Mucosa of stomach (tissue), 1 donor: Measurements from ENCODE around the gene TSNAX.

ENCODE experiments used
- H3K27me3 ChIP-seq: one replicate; pipeline ENCODE4 v1.7.0; 2013; ENCODE audit warnings: mild to moderate bottlenecking, low read length; ENCODE audit not compliant: control insufficient read depth, insufficient read depth
- H3K36me3 ChIP-seq: one replicate; pipeline ENCODE4 v1.7.0; 2013; ENCODE audit warnings: low read length; ENCODE audit not compliant: control insufficient read depth, insufficient read depth
- H3K4me1 ChIP-seq: one replicate; pipeline ENCODE4 v1.7.0; 2013; ENCODE audit warnings: mild to moderate bottlenecking, low read length; ENCODE audit not compliant: control insufficient read depth, insufficient read depth
- H3K4me3 ChIP-seq: one replicate; pipeline ENCODE4 v1.7.0; 2013; ENCODE audit warnings: low read length
- H3K9ac ChIP-seq: one replicate; pipeline ENCODE4 v1.7.0; 2013; ENCODE audit warnings: mild to moderate bottlenecking, low read length, moderate library complexity
- H3K9me3 ChIP-seq: one replicate; pipeline ENCODE4 v1.7.0; 2013; ENCODE audit warnings: mild to moderate bottlenecking, low read length, moderate library complexity; ENCODE audit not compliant: control insufficient read depth
- donor health status: Pancreatic carcinoma.

TSNAX gene

GRCh38 chr1:231528172-231529029 is at the start of gene TSNAX:
Gene TSNAX (plus strand): TSS chr1:231528669. CDS start chr1:231528811, 142 bp downstream.
- no peaks in the 10 kb centered on the region for H3K36me3 ChIP-seq
- peaks cover 9% of the 10 kb centered on the region for H3K4me1 ChIP-seq
- H3K9ac ChIP-seq = peak within 1 kb of the TSS; percentile 81
- no peaks in the 10 kb centered on the region for H3K9me3 ChIP-seq
- H3K27me3 ChIP-seq = no peaks in the 10 kb centered on the region
- peak within 1 kb of the TSS; percentile 89 for H3K4me3 ChIP-seq

GRCh38 chr1:231478811-231479210 is 49.7 kb upstream of the TSNAX start:
- no peaks in the 10 kb centered on the region for H3K9me3 ChIP-seq
- no peaks in the 10 kb centered on the region for H3K27me3 ChIP-seq
- H3K4me1 ChIP-seq = no peaks in the 10 kb centered on the region
- no peak overlapping the region for H3K4me3 ChIP-seq
- no peak overlapping the region for H3K9ac ChIP-seq
- no peaks in the 10 kb centered on the region for H3K36me3 ChIP-seq

GRCh38 chr1:231480008-231480407 is 48.5 kb upstream of the TSNAX start:
- no peaks in the 10 kb centered on the region for H3K4me1 ChIP-seq
- no peaks in the 10 kb centered on the region for H3K27me3 ChIP-seq
- H3K9ac ChIP-seq = no peak overlapping the region
- no peaks in the 10 kb centered on the region for H3K9me3 ChIP-seq
- no peaks in the 10 kb centered on the region for H3K36me3 ChIP-seq
- H3K4me3 ChIP-seq = no peak overlapping the region

GRCh38 chr1:231481289-231481688 is 47.2 kb upstream of the TSNAX start:
- Histone ChIP-seq H3K27me3 (no peaks in the 10 kb centered on the region), H3K9me3 (no peaks in the 10 kb centered on the region), H3K9ac (no peak overlapping the region), H3K36me3 (no peaks in the 10 kb centered on the region), H3K4me3 (no peak overlapping the region), H3K4me1 (no peaks in the 10 kb centered on the region)

GRCh38 chr1:231485029-231485784 is 43.3 kb upstream of the TSNAX start:
- Histone ChIP-seq H3K9me3 (no peaks in the 10 kb centered on the region), H3K36me3 (no peaks in the 10 kb centered on the region), H3K27me3 (no peaks in the 10 kb centered on the region), H3K4me3 (no peak overlapping the region), H3K4me1 (no peaks in the 10 kb centered on the region), H3K9ac (no peak overlapping the region)

- Histone ChIP-seq H3K4me1 (no peaks in the 10 kb centered on the region), H3K9me3 (no peaks in the 10 kb centered on the region), H3K4me3 (no peak overlapping the region), H3K27me3 (no peaks in the 10 kb centered on the region), H3K36me3 (no peaks in the 10 kb centered on the region), H3K9ac (no peak overlapping the region)
Measured at GRCh38 chr1:231487019-231487418, 41.5 kb upstream of the TSNAX start.

- no peaks in the 10 kb centered on the region for H3K4me1 ChIP-seq
- H3K9me3 ChIP-seq = no peaks in the 10 kb centered on the region
- H3K36me3 ChIP-seq = no peaks in the 10 kb centered on the region
- no peak overlapping the region for H3K9ac ChIP-seq
- no peaks in the 10 kb centered on the region for H3K27me3 ChIP-seq
- no peak overlapping the region for H3K4me3 ChIP-seq
Measured at GRCh38 chr1:231487910-231488309, 40.6 kb upstream of the TSNAX start.

- Histone ChIP-seq H3K27me3 (no peaks in the 10 kb centered on the region), H3K4me1 (no peaks in the 10 kb centered on the region), H3K36me3 (no peaks in the 10 kb centered on the region), H3K4me3 (no peak overlapping the region), H3K9ac (no peak overlapping the region), H3K9me3 (no peaks in the 10 kb centered on the region)
Measured at GRCh38 chr1:231493421-231494185, 34.9 kb upstream of the TSNAX start.

- H3K36me3 ChIP-seq = no peaks in the 10 kb centered on the region
- no peak overlapping the region for H3K4me3 ChIP-seq
- H3K4me1 ChIP-seq = no peaks in the 10 kb centered on the region
- H3K9me3 ChIP-seq = no peaks in the 10 kb centered on the region
- no peak overlapping the region for H3K9ac ChIP-seq
- no peaks in the 10 kb centered on the region for H3K27me3 ChIP-seq
Measured at GRCh38 chr1:231494439-231495110, 33.9 kb upstream of the TSNAX start.

- Histone ChIP-seq H3K4me3 (no peak overlapping the region), H3K4me1 (no peaks in the 10 kb centered on the region), H3K9ac (no peak overlapping the region), H3K9me3 (no peaks in the 10 kb centered on the region), H3K36me3 (no peaks in the 10 kb centered on the region), H3K27me3 (no peaks in the 10 kb centered on the region)
Measured at GRCh38 chr1:231497629-231498152, 30.8 kb upstream of the TSNAX start.

- Histone ChIP-seq H3K27me3 (no peaks in the 10 kb centered on the region), H3K4me3 (no peak overlapping the region), H3K36me3 (no peaks in the 10 kb centered on the region), H3K9ac (no peak overlapping the region), H3K9me3 (no peaks in the 10 kb centered on the region), H3K4me1 (no peaks in the 10 kb centered on the region)
Measured at GRCh38 chr1:231499148-231499763, 29.2 kb upstream of the TSNAX start.
